HG03571 (cell line): ENCODE measurements around the gene PDXK.

Source experiments
- ATAC-seq: cut with Tn5 transposase; IDR thresholded peaks from one replicate; pipeline ENCODE4 v1.9.1; 2021; ENCODE audit not compliant: unreplicated experiment

PDXK gene

GRCh38 chr21:43761886-43762285, 43.0 kb downstream of the PDXK start:
- no peak for ATAC-seq

DNA sequence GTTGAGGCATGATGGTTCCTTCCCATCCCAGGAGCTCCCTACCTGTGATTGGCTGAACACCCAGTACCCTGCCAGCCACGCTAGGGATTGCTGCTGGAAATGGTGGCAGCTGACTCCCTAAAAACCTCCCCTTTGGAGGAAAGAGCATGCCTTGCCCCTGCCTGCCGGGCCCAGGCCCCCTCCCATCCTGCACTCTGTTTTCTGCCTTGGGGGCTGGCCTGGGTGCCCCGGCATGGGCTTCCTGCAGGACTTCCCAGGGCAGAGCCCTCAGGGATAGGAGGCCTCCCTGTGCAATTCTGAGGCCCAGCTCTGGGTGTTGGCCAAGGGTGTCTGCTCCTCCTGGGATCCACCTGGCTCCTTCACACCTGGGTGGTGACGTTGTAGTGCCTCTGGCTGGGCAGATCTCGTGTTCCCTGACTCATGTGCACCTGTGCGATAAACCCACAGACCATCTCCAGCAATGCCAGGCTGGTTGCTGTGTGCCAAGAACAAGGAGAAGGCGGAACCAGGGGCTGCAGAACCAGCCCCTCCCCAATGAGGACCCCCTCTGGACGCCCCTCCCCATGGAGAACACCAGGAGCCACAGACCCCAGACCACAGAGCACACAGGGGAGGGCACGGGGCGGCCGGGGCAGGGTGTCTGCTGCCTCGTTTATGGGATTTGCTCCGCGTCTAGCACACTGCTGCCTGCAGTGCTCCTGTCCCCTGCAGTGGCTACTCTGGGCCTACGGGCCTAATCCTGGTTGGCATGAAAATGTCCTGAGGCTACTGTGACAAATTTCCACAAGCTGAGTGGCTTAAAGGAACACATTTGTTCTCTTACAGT, 43.6 kb downstream of the PDXK start:
- ATAC-seq: no peak

GRCh38 chr21:43763901-43764523, 45.1 kb downstream of the PDXK start:
- no peak for ATAC-seq

GRCh38 chr21:43764576-43765495, 45.9 kb downstream of the PDXK start:
- ATAC-seq: no peak

DNA sequence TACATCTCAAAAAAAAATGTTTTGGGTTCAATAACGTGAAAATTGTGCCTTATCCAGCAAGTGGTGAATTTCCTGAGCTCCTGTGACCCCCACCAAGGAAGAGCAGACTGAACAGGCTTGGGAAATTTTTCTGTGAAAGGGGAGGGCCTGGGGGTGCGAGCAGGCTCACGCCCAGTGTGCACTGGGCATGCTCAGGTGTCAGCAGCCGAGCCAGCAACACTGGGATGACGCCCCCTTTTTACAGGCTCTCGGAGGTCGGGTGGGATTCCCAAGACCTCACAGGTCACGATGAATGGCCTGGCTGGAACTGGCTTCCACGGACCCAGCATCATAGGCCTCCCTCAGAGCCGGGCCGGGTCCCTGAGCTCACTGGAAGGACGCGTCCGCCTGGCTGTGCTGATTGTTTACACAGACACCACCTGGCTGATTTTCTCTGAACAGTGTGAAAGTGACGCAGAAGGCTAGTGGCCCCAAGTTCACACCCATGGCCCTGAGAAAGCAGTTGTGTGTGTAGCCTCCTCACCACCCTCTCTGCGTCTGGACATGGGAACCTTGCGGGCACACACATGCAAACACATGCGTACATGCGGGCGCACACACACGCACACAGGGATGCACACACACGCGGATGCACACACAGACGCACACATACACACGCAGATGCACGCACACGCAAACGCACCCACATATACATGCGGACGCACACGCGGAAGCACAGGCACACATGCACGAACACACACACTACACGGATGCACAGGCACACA, 48.0 kb downstream of the PDXK start:
- no peak for ATAC-seq

- ATAC-seq: no peak
Measured at GRCh38 chr21:43767498-43767983, 48.6 kb downstream of the PDXK start.

GRCh38 chr21:43767984-43768867, 49.3 kb downstream of the PDXK start:
- no peak for ATAC-seq

GRCh38 chr21:43768868-43769167, 49.9 kb downstream of the PDXK start:
- no peak for ATAC-seq

GRCh38 chr21:43769325-43769958, 50.5 kb downstream of the PDXK start:
- ATAC-seq: no peak

DNA sequence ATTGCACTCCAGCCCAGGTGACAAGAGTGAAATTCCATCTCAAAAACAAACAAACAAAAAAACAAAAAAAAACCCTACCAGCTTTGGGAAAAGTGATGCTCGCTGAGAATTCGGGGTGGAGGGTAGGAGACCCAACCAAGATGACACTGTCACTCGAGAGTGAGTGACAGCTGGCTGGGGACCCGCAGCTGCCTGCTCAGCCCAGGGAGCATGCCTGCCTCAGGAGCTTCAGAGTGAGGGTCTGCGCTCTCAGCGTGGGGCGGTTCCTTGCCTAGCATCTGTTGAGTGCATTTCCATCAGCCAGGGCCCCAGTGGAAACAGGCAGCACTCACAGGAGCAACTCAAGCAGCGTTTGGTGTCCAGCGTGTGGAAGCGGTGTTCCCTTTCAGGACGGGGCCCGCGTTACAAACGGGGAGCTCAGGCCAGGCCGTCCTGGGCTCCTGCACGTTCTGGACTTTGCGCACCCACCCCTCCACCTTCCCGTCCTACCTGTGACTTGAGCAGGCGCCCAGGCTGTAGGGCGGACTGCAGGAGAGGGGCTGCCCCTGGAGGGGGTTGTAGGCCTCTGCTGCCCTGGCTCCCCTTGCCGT, 51.2 kb downstream of the PDXK start:
- ATAC-seq: no peak

GRCh38 chr21:43771199-43771675, 52.3 kb downstream of the PDXK start:
- ATAC-seq: no peak

DNA sequence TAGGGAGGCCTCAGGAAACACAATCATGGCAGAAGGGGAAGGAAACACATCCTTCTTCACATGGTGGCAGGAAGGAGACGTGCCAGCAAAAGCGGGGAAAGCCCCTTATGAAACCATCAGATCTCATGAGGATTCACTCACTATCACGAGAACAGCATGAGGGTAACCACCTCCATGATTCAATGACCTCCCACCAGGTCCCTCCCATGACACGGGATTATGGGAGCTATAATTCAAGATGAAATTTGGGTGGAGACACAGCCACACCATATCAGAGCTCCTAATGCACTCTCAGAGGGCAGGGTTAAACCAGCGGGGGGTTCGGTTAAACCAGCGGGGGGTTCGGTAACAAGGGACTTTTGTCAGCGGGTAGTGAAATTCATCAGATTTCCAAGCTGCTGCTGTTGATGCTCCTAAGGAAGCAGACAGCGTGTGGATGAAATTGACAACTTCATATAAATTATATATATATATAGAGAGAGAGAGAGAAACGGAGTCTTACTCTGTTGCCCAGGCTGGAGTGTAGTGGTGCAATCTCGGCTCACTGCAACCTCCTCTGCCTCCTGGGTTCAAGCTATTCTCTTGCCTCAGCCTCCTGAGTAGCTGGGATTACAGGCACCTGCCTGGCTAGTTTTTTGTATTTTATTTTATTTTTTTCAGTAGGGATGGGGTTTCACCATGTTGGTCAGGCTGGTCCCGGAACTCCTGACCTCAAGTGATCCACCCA, 52.9 kb downstream of the PDXK start:
- no peak for ATAC-seq

DNA sequence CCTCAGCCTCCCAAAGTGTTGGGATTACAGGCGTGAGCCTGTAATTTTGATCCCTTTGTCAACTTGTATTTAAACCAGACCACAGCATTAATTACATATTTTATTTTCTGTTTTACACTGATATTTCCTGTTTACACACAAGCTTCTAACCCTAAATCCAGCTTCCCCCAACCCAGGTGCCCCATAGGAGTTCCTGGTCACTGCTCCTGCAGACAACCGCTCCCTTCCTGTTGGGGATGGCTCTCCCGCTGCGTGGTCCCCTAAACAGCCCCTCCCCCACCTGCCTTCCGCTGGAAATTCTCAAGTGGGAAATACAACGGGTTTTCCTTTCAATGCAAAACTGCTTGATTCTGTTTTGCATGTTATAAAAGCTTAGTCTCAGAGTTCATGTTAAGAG, 53.5 kb downstream of the PDXK start:
- no peak for ATAC-seq

GRCh38 chr21:43774163-43774562, 55.2 kb downstream of the PDXK start:
- ATAC-seq: no peak

- no peak for ATAC-seq
Measured at GRCh38 chr21:43775190-43775589, 56.3 kb downstream of the PDXK start.

DNA sequence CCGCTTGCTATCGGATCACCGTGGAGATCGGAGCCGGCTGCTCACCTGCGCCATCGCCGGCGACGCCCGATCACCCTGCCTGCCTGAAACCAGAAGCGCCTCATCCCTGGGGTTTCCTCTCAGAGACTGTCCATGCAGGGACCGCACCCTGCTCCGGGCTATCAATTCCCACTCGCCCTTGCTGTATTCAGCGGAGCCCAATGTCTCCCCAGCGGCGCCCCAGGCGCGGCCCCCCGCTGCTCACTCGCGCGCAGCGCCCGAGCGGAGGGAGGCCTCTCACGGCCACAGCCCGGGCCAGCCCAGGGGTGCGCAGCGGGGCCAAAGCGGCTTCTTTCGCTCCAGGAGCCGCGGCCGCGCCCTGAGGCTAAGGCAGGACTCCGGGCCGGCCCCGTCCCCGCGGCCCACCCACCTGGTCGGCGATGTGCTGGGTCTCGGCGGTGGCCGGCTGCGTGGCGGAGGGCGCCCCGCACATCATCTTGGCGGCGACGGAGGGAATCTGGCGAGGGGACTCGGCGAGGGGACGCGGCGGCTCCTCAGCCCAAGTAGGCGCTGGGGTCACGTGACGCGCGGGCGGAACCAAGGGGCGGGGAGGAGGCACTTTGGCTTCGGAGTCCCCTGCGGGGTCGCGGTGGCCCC, 57.0 kb downstream of the PDXK start, which contains the start of gene CSTB:
TSS of gene CSTB (minus strand) at position 514 of the 636 bp plus-strand sequence. CDS start at position 475, 39 bp downstream.
- peak; percentile 71 for ATAC-seq

DNA sequence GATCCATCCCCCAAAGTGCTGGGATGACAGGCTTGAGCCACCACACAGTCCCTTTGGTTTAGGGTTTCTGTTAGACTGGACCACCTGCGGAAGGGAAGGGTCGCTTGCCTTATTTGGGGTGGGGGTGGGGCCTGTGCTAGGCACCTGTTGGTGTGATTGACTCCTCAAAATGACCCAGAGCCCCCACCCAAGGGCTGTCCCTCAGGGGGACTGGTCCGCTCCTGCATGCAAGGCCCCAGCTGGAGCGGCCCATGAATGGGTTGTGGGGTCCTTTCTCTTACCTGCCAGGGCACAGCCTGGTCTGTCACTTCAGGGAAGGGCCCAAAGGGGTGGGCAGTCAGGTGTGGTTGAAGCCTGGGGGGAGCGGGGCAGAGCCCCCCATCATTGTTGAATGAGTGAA, 59.0 kb downstream of the PDXK start:
- ATAC-seq: no peak
